H1 (cell line): ENCODE data around the gene ETNK1. TPM values are rescaled to one million over a fixed set of nuclear protein-coding genes. Genes with fewer than 3 reads are reported as not detected.

Source experiments
- KDM1A ChIP-seq: fragments of 200-600, 300-600 bp; sonication (generic); IDR thresholded peaks from 2 replicates; pipeline ENCODE4 v1.7.1; 2016; ENCODE audit warnings: mild to moderate bottlenecking, low read length, borderline replicate concordance
- SP2 ChIP-seq: IDR thresholded peaks from 2 replicates; pipeline ENCODE4 v1.6.1; 2012; ENCODE audit warnings: mild to moderate bottlenecking, low read length, inconsistent platforms
- SP4 ChIP-seq: IDR thresholded peaks from 2 replicates; pipeline ENCODE4 v1.6.1; 2012; ENCODE audit warnings: low read length, inconsistent platforms
- polyA plus RNA-seq, 7 experiments: library from polyadenylated mRNA; depleted of rRNA in 3 of 7; stranded (reverse) in 5 of 7; unstranded in 2 of 7; fragments of >200 nt in 5 of 7; fragments of 200-250 nt in 2 of 7; gene quantifications; 1 replicate in 5 of 7; 2 replicates in 1 of 7; 4 replicates in 1 of 7; pipeline versions ENCODE4 v1.2.1 to v1.2.3, GENCODE V29; 2011 to 2013; ENCODE audit warnings: missing spikeins in 2 of 7, mixed read lengths in 2 of 7
- total RNA-seq: library from RNA; stranded (reverse); fragmentation: NEBNext Ultra II Directional; extraction: Animal tissue kit (Norgen Biotek cat#: 25700); gene quantifications from 2 replicates; pipeline ENCODE4 v1.2.1, GENCODE V29; 2021
- TF ChIP-seq, protein P1 (sequence below): IDR thresholded peaks from 2 replicates; pipeline ENCODE4 v1.6.1; 2011; ENCODE audit warnings: low read length, improper control_type of control experiment

Gene ETNK1
- total and polyA plus RNA-seq, 2 of the 8 experiments (the other 6 are each of a cell fraction or from before 2014, with no cell fraction given) = 11.6 to 82.7 TPM

GRCh38 chr12:22692964-22693555 is 68.1 kb downstream of the ETNK1 start (continued):
- TF ChIP-seq, protein P1, sequence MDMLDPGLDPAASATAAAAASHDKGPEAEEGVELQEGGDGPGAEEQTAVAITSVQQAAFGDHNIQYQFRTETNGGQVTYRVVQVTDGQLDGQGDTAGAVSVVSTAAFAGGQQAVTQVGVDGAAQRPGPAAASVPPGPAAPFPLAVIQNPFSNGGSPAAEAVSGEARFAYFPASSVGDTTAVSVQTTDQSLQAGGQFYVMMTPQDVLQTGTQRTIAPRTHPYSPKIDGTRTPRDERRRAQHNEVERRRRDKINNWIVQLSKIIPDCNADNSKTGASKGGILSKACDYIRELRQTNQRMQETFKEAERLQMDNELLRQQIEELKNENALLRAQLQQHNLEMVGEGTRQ = no peak
- no peak for TF ChIP-seq SP4
- no peak for TF ChIP-seq KDM1A
- TF ChIP-seq SP2 = no peak
